Activated CD4-positive, alpha-beta T cell treated with anti-CD3 and anti-CD28 coated beads, Interleukin-2, Interleukin-6, amounts not matched to agents 100 ng/mL and 50 ng/mL, durations not matched to agents 16 hours and 8 hours (primary cell): ENCODE results near the gene TMED1.

Experiments
- DNase-seq: peaks from one replicate; pipeline ENCODE4 v3.0.0-alpha.2; 2020

TMED1 gene

GRCh38 chr19:10808937-10809649, 26.9 kb downstream of the TMED1 start:
- DNase-seq: peak; percentile 86

GRCh38 chr19:10805758-10806247, 30.2 kb downstream of the TMED1 start:
- DNase-seq: no peak

GRCh38 chr19:10805065-10805757, 30.8 kb downstream of the TMED1 start:
- no peak for DNase-seq

GRCh38 chr19:10803252-10803651, 32.8 kb downstream of the TMED1 start:
- DNase-seq: no peak

- no peak for DNase-seq
These were observed 33.5 kb downstream of the TMED1 start for GRCh38 chr19:10802479-10802878.

- DNase-seq: no peak
These were observed 35.5 kb downstream of the TMED1 start for GRCh38 chr19:10800488-10800887.

- DNase-seq: peak; percentile 93
These were observed 38.3 kb downstream of the TMED1 start for GRCh38 chr19:10797541-10798256.

- DNase-seq: no peak
These were observed 38.9 kb downstream of the TMED1 start for GRCh38 chr19:10797078-10797477.

GRCh38 chr19:10796653-10797052, 39.4 kb downstream of the TMED1 start:
- DNase-seq: no peak

GRCh38 chr19:10789866-10790265, 46.1 kb downstream of the TMED1 start:
- DNase-seq: no peak

- DNase-seq: no peak
These were observed 47.9 kb downstream of the TMED1 start for GRCh38 chr19:10788146-10788545.

- no peak for DNase-seq
These were observed 51.8 kb downstream of the TMED1 start for GRCh38 chr19:10784257-10784656.

GRCh38 chr19:10782795-10783194, 53.2 kb downstream of the TMED1 start:
- no peak for DNase-seq
